Cardiac muscle cell (in vitro differentiated cells and primary cell): ENCODE measurements around the gene LCTL. TPM values are rescaled to one million over a fixed set of nuclear protein-coding genes. Genes with fewer than 3 reads are reported as not detected.

ENCODE experiments used
- DNase-seq, 2 donors: peaks; one replicate each; pipeline versions ENCODE4 v3.0.0 to v3.0.0-alpha.2; 2010 to 2017; ENCODE audit warnings: low read depth in 1 of 2, low spot score in 1 of 2
- H3K27ac ChIP-seq: fragments of 200-600 bp; sonication (generic); 2 replicates; pipeline ENCODE4 v1.5.1; 2016
- H3K27me3 ChIP-seq: fragments of 200-600 bp; sonication (generic); 2 replicates; pipeline ENCODE4 v1.6.0; 2016; ENCODE audit warnings: control low read depth
- H3K36me3 ChIP-seq: fragments of 200-600 bp; sonication (generic); 2 replicates; pipeline ENCODE4 v1.5.1; 2016; ENCODE audit warnings: control low read depth
- H3K4me1 ChIP-seq: fragments of 200-600 bp; sonication (generic); 2 replicates; pipeline ENCODE4 v1.8.1; 2017; ENCODE audit warnings: low read depth, mild to moderate bottlenecking, mixed run types
- H3K4me3 ChIP-seq: fragments of 200-600 bp; sonication (generic); 2 replicates; pipeline ENCODE4 v1.5.1; 2016; ENCODE audit warnings: mild to moderate bottlenecking
- H3K9me3 ChIP-seq: fragments of 200-600 bp; sonication (generic); 2 replicates; pipeline ENCODE4 v1.5.1; 2017; ENCODE audit warnings: low read depth, mild to moderate bottlenecking, control low read depth
- polyA plus RNA-seq: library from polyadenylated mRNA; unstranded; fragments of >200 nt; fragmentation: Nextera tagmentation; extraction: Ambion mirVana; gene quantifications from 2 replicates; pipeline ENCODE4 v1.2.1, GENCODE V29; 2016
- total RNA-seq: library from RNA; depleted of rRNA; stranded (reverse); fragments of >200 nt; gene quantifications from 2 replicates; pipeline ENCODE4 v1.2.3, GENCODE V29; 2016
- TF ChIP-seq, protein P1 (sequence below): IDR thresholded peaks from 2 replicates; pipeline ENCODE4 v1.5.1; 2012; ENCODE audit warnings: low read depth, mild to moderate bottlenecking, low read length

Gene LCTL, protein sequence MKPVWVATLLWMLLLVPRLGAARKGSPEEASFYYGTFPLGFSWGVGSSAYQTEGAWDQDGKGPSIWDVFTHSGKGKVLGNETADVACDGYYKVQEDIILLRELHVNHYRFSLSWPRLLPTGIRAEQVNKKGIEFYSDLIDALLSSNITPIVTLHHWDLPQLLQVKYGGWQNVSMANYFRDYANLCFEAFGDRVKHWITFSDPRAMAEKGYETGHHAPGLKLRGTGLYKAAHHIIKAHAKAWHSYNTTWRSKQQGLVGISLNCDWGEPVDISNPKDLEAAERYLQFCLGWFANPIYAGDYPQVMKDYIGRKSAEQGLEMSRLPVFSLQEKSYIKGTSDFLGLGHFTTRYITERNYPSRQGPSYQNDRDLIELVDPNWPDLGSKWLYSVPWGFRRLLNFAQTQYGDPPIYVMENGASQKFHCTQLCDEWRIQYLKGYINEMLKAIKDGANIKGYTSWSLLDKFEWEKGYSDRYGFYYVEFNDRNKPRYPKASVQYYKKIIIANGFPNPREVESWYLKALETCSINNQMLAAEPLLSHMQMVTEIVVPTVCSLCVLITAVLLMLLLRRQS
- 0.27 TPM in 1 of 2 replicates, not detected in the other for total RNA-seq
- 0.11 and 0.20 TPM in 2 replicates for polyA plus RNA-seq

DNA sequence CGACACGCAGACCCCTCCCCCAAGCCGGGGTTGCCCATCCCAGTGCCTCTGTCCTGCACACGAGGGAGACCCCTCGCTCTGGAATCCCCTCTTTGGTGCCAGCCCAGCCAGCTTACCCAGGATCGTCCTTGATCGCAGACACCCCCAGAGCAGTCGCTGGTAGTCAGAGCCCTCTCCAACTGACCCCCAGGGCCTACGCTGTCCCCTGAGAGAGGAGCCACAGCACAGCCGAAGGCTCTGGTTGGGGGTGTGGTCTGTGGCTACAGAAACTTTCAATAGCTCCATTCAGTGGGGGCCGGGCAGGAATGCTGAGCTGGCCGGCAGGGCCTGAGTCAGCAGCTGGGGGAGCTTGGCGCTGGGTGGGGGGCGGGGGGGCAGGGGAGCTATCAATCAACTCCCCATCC, at the start of gene LCTL:
Gene LCTL (minus strand): TSS at position 258 of the 404 bp plus-strand sequence. CDS start 633 bp downstream, outside the sequence.
- Histone ChIP-seq H3K36me3 (no peaks in the 10 kb centered on the region), H3K9me3 (no peaks in the 10 kb centered on the region), H3K4me3 (no peak within 1 kb of the TSS), H3K27ac (no peak within 1 kb of the TSS), H3K27me3 (no peaks in the 10 kb centered on the region), H3K4me1 (no peaks in the 10 kb centered on the region)
- TF ChIP-seq, protein P1, sequence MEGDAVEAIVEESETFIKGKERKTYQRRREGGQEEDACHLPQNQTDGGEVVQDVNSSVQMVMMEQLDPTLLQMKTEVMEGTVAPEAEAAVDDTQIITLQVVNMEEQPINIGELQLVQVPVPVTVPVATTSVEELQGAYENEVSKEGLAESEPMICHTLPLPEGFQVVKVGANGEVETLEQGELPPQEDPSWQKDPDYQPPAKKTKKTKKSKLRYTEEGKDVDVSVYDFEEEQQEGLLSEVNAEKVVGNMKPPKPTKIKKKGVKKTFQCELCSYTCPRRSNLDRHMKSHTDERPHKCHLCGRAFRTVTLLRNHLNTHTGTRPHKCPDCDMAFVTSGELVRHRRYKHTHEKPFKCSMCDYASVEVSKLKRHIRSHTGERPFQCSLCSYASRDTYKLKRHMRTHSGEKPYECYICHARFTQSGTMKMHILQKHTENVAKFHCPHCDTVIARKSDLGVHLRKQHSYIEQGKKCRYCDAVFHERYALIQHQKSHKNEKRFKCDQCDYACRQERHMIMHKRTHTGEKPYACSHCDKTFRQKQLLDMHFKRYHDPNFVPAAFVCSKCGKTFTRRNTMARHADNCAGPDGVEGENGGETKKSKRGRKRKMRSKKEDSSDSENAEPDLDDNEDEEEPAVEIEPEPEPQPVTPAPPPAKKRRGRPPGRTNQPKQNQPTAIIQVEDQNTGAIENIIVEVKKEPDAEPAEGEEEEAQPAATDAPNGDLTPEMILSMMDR = no peak
- DNase-seq = peak; percentile 34 to 75

DNA sequence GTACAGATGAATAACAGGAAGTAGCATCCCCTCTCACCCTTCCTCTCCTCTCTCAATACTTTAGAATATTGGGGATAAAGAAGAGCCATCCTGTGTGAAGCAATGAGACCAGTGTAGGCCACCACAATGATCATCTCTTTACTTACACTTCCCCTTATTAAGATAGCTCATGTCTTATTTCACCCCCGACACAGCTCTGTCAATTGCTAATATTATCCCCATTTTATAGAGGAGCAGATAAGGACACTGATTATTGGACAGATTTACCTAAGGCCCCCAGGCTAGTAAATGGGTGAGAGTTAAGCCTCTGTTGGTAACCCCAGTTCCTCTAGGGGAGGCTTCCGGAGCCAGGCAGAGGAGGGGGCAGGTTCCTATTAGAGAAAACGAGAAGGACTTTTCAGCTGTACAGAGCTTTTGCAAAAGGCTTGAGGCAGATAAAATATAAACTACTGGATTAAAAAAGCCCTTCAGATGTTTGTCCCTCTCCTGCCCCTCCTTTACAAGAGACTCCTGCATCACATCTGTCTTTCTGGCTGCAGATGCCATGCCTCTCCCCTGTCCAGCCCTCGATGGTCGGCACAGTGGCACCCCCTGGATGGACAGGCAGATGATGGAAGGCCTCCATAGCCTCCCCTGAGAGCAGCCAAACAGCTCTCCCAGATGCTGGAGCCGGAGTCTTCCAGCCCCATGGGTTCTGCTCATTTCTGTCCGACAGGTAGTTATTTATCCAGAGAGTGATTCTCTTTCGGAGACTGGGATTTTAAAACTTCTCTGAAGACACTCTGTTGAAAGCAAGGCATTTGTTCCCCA, 49.4 kb upstream of the LCTL start:
- DNase-seq = no peak
- TF ChIP-seq, protein P1 = no peak
- peaks cover 13% of the 10 kb centered on the region for H3K4me1 ChIP-seq

DNA sequence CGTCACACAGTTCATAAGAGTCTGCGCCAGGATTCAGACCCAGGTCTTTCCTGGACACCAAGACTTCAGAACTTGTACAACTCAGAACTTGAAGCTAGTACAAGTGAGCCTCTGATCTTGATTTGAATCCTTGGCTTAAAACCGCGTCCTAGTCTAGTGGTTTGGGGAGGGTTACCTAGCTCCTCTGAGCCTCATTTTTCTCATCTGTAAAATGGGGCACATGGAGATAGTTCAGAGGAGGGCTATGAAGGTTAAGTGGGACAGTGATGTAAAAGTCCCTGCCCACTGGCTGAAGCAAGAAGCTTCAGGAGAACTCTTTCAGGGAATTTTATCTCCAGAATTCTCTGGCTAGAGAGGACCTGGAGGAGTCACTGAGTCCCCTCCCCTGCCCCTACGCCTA, 48.7 kb upstream of the LCTL start:
- H3K27ac ChIP-seq = no peak overlapping the region
- H3K4me3 ChIP-seq = no peak overlapping the region
- H3K4me1 ChIP-seq = peaks cover 11% of the 10 kb centered on the region
- H3K27me3 ChIP-seq = no peaks in the 10 kb centered on the region
- H3K36me3 ChIP-seq = no peaks in the 10 kb centered on the region
- DNase-seq = no peak
- TF ChIP-seq, protein P1 = no peak
- H3K9me3 ChIP-seq = no peaks in the 10 kb centered on the region

More for the DNA sequence above, 49.4 kb upstream of the LCTL start:
- Histone ChIP-seq H3K9me3 (no peaks in the 10 kb centered on the region), H3K36me3 (no peaks in the 10 kb centered on the region), H3K27me3 (no peaks in the 10 kb centered on the region), H3K27ac (peak overlapping the region; percentile 8), H3K4me3 (no peak overlapping the region)

DNA sequence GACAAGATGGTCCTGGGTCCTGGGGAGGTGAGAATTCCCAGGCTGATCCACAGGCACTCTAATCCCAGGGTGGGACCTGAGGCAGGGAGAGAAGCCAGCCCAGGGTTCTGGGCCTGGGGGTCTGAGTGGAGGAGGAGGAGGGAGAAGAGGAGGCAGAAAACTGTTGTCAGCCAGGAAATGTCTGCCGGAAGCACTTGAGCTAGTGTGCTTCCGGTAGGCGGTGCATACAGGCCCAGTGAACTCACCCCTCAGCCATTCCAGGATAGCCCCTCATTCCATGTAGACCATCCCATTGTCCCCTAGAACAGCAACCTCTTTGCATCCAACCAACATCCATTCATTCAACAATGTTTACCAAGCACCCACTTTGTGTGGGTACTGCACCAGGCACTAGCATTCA, 47.9 kb upstream of the LCTL start:
- peaks cover 11% of the 10 kb centered on the region for H3K4me1 ChIP-seq
- H3K4me3 ChIP-seq = no peak overlapping the region
- no peaks in the 10 kb centered on the region for H3K36me3 ChIP-seq
- H3K9me3 ChIP-seq = no peaks in the 10 kb centered on the region
- no peaks in the 10 kb centered on the region for H3K27me3 ChIP-seq
- no peak overlapping the region for H3K27ac ChIP-seq
- TF ChIP-seq, protein P1 = no peak
- no peak for DNase-seq

DNA sequence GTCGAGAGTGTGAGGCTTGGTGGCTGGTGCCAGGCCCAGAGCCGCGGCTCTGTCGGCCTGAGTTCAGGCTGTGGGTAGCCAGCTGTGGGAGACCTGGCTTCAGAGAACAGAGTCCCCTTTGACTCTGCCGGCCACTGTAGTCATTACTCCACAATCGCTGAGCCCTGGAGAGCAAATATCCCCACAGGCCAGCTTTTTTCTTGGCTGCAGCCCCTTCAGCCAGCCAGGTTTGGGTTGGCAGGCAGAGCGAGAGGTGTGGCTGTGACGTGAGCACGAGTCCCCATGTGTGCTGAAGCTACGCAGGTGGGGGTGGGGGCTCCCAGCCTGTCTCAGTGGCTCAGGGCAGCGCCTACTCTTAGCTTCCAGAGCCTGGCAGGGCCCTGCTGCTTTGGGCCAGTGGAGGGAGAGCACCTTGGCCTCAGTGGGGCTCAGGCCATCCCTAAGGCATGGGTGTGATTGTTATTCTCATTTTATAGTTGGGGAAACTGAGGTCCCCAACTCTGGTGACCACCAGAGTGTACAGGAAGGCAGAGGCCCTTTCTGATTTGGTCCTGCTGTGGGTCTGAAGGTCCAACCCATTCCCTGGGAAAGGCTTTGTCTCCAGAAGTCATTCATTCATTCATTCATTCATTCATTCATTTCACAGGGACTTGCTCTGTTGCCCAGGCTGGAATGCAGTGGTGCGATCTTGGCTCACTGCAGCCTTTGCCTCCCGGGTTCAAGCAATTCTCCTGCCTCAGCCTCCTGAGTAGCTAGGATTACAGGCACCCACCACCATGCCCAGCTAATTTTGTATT, 45.7 kb upstream of the LCTL start:
- Histone ChIP-seq H3K4me1 (no peaks in the 10 kb centered on the region), H3K27ac (no peak overlapping the region), H3K36me3 (no peaks in the 10 kb centered on the region), H3K4me3 (no peak overlapping the region), H3K27me3 (no peaks in the 10 kb centered on the region), H3K9me3 (no peaks in the 10 kb centered on the region)
- no peak for DNase-seq
- TF ChIP-seq, protein P1 = no peak
